Suprapubic skin (tissue), 4 donors: Measurements from ENCODE around the gene RAB23. TPM values are rescaled to one million over a fixed set of nuclear protein-coding genes. Genes with fewer than 3 reads are reported as not detected.

Experiments used
- DNase-seq, 2 donors: peaks; one replicate each; pipeline ENCODE4 v3.0.0-alpha.2; 2019; ENCODE audit warnings: low spot score in 2 of 2
- H3K27ac ChIP-seq: fragments of 200-600 bp; sonication (generic); one replicate; pipeline ENCODE4 v1.5.1; 2019
- H3K27me3 ChIP-seq: fragments of 200-600 bp; sonication (generic); one replicate; pipeline ENCODE4 v1.5.1; 2019
- H3K36me3 ChIP-seq: fragments of 200-600 bp; sonication (generic); one replicate; pipeline ENCODE4 v1.5.1; 2019
- H3K4me1 ChIP-seq: fragments of 200-600 bp; sonication (generic); one replicate; pipeline ENCODE4 v1.5.1; 2019
- H3K4me3 ChIP-seq: fragments of 200-600 bp; sonication (generic); one replicate; pipeline ENCODE4 v1.5.1; 2019; ENCODE audit warnings: mild to moderate bottlenecking
- H3K9me3 ChIP-seq: fragments of 200-600 bp; sonication (generic); one replicate; pipeline ENCODE4 v1.5.1; 2019
- EP300 ChIP-seq: sonication (generic); formaldehyde crosslinking; IDR thresholded peaks from one replicate; pipeline ENCODE4 v1.6.1; 2017; ENCODE audit warnings: antibody characterized with exemption
- POLR2A ChIP-seq, 2 donors: fragments of 450-650 bp; IDR thresholded peaks; one replicate each; pipeline ENCODE4 v1.6.1; 2017; ENCODE audit warnings: antibody characterized with exemption in 2 of 2, mild to moderate bottlenecking in 2 of 2, moderate library complexity in 2 of 2
- POLR2AphosphoS5 ChIP-seq, 3 donors: sonication (generic); formaldehyde crosslinking; IDR thresholded peaks; one replicate each; pipeline ENCODE4 v1.6.1; 2017; ENCODE audit warnings: antibody characterized with exemption in 3 of 3
- WGBS: methylation state at CpG from one replicate; pipeline ENCODE4 v1.1.5; 2018; 5-methylcytosine and 5-hydroxymethylcytosine counted together
- total RNA-seq, 4 donors: library from RNA; depleted of rRNA; stranded (reverse); fragments of >200 nt; gene quantifications; one replicate each; pipeline ENCODE4 v1.1.0, GENCODE V29; 2016
- TF ChIP-seq, protein P1 (sequence below), 2 donors: fragments of 200-600 bp in 1 of 2; fragments of 450-650 bp in 1 of 2; sonication (generic) in 1 of 2; IDR thresholded peaks; one replicate each; pipeline ENCODE4 v1.5.1; 2016 to 2019; ENCODE audit warnings: antibody characterized with exemption in 2 of 2, mild to moderate bottlenecking in 1 of 2, moderate library complexity in 1 of 2

Gene RAB23
- total RNA-seq, 4 donors from 2014 or later: 4.9 to 8.3 (median 5.9) TPM

DNA sequence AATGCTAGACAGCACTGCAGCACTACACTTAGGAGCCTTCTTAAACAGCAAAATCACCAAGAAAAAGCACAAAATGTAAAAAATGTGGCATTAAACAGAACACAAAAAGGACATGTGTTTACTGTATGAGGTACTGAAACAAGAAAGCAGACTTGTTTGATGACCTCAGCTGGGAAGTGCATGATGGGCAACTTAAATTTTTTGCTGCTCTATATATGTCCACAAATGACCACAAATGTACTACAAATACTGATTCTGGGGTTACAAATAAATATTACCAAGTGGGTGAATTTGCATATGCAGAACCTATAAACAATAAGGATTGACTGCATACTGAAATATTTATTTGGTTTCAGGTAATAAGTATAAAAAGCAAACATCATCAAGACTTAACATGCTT, 13.1 kb downstream of the RAB23 start:
- Histone ChIP-seq H3K4me1 (no peaks in the 10 kb centered on the region), H3K9me3 (no peaks in the 10 kb centered on the region), H3K27ac (no peak overlapping the region), H3K27me3 (no peaks in the 10 kb centered on the region), H3K4me3 (no peak overlapping the region), H3K36me3 (no peaks in the 10 kb centered on the region)
- TF ChIP-seq, protein P1, sequence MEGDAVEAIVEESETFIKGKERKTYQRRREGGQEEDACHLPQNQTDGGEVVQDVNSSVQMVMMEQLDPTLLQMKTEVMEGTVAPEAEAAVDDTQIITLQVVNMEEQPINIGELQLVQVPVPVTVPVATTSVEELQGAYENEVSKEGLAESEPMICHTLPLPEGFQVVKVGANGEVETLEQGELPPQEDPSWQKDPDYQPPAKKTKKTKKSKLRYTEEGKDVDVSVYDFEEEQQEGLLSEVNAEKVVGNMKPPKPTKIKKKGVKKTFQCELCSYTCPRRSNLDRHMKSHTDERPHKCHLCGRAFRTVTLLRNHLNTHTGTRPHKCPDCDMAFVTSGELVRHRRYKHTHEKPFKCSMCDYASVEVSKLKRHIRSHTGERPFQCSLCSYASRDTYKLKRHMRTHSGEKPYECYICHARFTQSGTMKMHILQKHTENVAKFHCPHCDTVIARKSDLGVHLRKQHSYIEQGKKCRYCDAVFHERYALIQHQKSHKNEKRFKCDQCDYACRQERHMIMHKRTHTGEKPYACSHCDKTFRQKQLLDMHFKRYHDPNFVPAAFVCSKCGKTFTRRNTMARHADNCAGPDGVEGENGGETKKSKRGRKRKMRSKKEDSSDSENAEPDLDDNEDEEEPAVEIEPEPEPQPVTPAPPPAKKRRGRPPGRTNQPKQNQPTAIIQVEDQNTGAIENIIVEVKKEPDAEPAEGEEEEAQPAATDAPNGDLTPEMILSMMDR (IDR thresholded peaks at IDR 0.05): no peak
- TF ChIP-seq EP300 (no peak), POLR2AphosphoS5 (IDR thresholded peaks at IDR 0.05) (no peak), POLR2A (IDR thresholded peaks at IDR 0.05) (no peak)
- DNase-seq: no peak

DNA sequence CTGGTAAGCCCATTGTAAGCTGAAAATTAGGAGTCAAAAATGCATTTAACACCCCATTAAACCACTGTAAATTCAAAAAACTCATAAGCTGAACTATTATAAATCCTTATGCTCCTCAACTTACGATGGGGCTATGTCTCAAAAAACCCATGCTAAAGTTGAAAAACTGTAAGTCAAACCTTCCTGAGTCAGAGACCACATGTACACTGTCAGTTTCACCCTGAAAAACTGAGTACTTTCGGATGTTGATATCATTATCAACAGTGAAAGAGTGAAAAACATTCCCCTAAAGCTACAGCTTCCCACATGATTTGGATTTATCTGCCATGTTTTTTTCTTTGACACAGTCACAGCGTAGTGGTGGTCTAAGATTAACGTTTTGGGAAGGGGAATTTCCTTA, 14.2 kb downstream of the RAB23 start:
- Histone ChIP-seq H3K27ac (no peak overlapping the region), H3K27me3 (no peaks in the 10 kb centered on the region), H3K4me3 (no peak overlapping the region), H3K9me3 (no peaks in the 10 kb centered on the region), H3K36me3 (no peaks in the 10 kb centered on the region), H3K4me1 (no peaks in the 10 kb centered on the region)
- 95% methylated on average over 4 of the region's 4 CpGs for WGBS
- no peak for DNase-seq
- TF ChIP-seq POLR2AphosphoS5 (IDR thresholded peaks at IDR 0.05) (no peak), EP300 (no peak), POLR2A (IDR thresholded peaks at IDR 0.05) (no peak)
- TF ChIP-seq, protein P1 (IDR thresholded peaks at IDR 0.05): no peak

DNA sequence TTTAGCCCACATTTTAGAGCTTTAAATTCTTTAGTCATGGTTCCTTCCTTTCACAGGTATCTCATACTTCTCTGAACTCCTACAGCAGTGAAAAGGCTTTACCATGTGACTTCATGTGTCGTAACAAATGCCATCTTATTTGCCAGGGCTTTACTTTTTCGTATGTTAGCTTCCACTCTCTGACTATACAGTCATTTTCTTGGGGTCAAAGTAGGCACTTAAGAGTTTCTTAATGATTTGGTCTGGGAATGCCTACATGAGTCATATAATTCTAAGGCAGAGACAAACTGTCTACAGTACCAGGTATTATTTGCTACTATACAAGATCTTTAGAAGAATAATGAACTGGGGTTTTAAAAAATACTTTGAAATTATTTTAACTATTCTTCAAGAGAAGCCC, 15.0 kb downstream of the RAB23 start:
- Histone ChIP-seq H3K9me3 (no peaks in the 10 kb centered on the region), H3K4me1 (no peaks in the 10 kb centered on the region), H3K4me3 (no peak overlapping the region), H3K27me3 (no peaks in the 10 kb centered on the region), H3K27ac (no peak overlapping the region), H3K36me3 (no peaks in the 10 kb centered on the region)
- TF ChIP-seq, protein P1 (IDR thresholded peaks at IDR 0.05): no peak
- TF ChIP-seq EP300 (no peak), POLR2AphosphoS5 (IDR thresholded peaks at IDR 0.05) (no peak)
- 84% methylated on average over 2 of the region's 2 CpGs for WGBS
- DNase-seq: no peak

DNA sequence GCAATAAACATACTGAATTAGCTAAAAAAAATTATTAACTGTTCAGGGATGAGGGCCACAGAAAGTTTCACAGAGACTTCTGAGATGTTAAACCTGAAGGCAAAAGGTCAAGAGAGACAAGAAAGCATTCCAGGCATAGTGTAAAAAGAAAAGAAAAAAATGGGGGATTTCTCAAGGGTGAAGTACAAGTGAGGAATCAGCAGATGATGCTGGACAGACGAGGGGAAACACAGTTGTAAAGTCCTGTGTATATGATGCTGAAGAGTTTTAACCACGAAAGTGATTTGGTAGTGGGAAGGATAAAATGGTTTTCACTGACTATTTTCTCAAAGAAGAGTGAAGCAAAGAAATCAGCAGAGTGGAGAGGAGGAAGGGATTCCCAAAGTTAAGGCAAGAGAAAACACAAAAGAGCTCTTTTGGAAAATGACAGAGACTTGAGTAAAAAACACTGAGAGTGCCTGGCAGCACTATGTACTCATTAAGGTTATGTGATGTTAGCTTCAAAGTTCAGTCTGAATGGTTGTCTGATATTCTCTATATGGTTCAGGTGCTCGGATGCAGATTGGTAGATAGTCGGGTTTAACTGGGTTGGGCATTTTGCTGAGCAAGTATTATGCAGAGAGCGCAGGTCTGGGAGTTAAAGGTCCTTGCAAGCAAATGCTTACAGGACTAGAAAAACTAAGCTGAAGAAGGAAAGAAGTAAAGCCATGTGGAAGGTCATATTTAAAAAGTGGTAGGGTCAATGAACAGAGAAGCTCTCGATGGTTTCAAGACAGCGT, 16.4 kb downstream of the RAB23 start:
- H3K9me3 ChIP-seq: no peaks in the 10 kb centered on the region
- H3K4me1 ChIP-seq: no peaks in the 10 kb centered on the region
- no peak overlapping the region for H3K27ac ChIP-seq
- H3K4me3 ChIP-seq: no peak overlapping the region
- WGBS: 86% methylated on average over 7 of the region's 7 CpGs
- DNase-seq: no peak
- no peaks in the 10 kb centered on the region for H3K27me3 ChIP-seq
- TF ChIP-seq POLR2A (IDR thresholded peaks at IDR 0.05) (no peak), POLR2AphosphoS5 (IDR thresholded peaks at IDR 0.05) (no peak), EP300 (no peak)
- TF ChIP-seq, protein P1 (IDR thresholded peaks at IDR 0.05): no peak
- H3K36me3 ChIP-seq: no peaks in the 10 kb centered on the region

DNA sequence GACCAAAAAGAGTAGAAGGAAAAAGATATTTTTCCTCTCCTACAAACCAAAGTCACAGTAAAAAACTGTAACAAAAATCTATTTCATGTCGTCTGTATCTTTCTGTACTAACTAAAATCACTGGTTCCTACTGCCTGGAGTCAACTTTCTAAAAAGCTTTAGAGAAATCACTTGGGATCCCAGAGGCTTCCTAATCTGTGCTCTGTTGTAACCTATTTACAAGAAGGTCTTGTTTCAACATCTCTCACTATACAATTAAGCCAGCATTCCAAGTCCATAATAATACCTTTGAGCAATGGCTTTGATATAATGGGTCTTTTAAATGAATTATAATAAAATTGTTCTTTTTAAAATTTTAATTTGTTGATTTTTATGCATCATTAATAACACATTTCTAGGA, 20.4 kb downstream of the RAB23 start:
- no peak overlapping the region for H3K4me3 ChIP-seq
- H3K27me3 ChIP-seq: no peaks in the 10 kb centered on the region
- DNase-seq: no peak
- no peak for TF ChIP-seq EP300
- no peak for TF ChIP-seq POLR2AphosphoS5 (IDR thresholded peaks at IDR 0.05)
- no peak for TF ChIP-seq POLR2A (IDR thresholded peaks at IDR 0.05)
- TF ChIP-seq, protein P1 (IDR thresholded peaks at IDR 0.05): no peak
- 75% methylated on average over 1 of the region's 1 CpG for whole genome bisulfite sequencing
- H3K27ac ChIP-seq: no peak overlapping the region
- no peaks in the 10 kb centered on the region for H3K4me1 ChIP-seq
- no peaks in the 10 kb centered on the region for H3K9me3 ChIP-seq
- no peaks in the 10 kb centered on the region for H3K36me3 ChIP-seq
